Erythroblast (primary cell): Measurements from ENCODE around the gene MCF2L2.

Source experiments
- DNase-seq, 2 experiments: peaks; one replicate each; lab custom pipeline; 2025; lab: John Stamatoyannopoulos, UW
- GATA1 ChIP-seq: IDR thresholded peaks from 2 replicates; pipeline ENCODE4 v1.6.1; 2011; ENCODE audit warnings: low read depth, mild to moderate bottlenecking, control low read depth, low read length, moderate library complexity
- POLR2A ChIP-seq: IDR thresholded peaks from 2 replicates; pipeline ENCODE4 v1.6.1; 2011; ENCODE audit warnings: mild to moderate bottlenecking, low read length

The MCF2L2 gene

DNA sequence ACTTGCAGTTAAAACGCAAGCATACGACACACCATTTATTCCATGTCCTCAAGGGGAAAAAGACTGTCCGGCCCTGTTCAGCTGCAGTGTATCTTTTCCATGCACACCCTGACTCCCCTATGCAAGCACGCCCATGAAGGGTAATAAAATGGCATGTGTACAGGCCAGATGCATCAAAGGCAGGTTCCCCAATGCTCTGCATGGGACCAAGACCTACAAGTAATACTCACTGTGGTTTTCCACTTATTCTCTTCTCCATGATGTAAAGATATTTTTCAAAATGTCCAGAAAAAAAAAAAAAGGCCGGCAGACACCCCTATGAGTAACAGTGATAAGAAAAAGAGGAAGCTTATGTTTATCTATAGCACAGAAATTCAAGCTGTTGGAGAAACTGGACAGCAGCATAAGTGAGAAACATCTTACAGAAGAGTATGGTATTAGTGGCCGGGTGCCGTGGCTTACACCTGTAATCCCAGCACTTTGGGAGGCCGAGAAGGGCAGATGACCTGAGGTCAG is 70.8 kb downstream of the MCF2L2 start:
- TF ChIP-seq POLR2A (no peak), GATA1 (no peak)
- peak; percentile 76 to 89 for DNase-seq

DNA sequence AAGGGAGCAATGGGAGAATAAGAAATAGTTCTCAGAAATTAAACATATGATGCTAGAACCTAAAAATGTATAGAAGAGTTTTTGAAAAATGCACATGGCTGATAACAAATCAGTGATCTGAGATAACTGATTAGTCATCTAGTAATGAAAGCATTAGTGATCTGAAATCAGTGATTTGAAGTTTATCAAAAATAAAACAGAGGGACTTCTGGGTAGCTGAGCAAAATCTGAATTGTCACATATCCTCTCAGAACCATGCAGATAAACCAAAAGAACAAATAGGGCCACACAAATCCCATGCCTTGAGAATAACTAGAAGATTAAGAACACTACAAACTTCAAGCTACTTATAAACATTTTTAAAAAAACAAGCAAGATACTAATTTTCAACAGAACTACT is 71.5 kb downstream of the MCF2L2 start:
- TF ChIP-seq POLR2A (no peak), GATA1 (no peak)
- DNase-seq, result no peak

DNA sequence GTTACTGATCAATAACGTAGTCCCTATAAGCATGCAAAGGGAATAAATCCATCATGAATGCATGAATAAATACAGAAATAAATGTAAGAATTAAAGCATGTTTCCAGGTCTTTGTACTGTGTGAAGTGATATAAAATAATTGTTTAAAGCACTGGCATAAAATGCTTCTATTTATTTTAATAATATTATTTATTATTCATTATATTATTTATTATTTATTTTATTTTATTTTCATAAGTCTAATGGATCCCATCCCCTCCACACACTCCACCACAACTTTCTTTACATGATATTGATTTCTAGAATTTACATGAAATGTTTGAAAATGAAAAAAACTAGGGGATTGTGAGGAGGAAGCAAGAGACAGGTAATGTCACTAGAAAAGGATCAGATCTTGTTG is 73.5 kb downstream of the MCF2L2 start:
- no peak for DNase-seq
- TF ChIP-seq POLR2A (no peak), GATA1 (no peak)

DNA sequence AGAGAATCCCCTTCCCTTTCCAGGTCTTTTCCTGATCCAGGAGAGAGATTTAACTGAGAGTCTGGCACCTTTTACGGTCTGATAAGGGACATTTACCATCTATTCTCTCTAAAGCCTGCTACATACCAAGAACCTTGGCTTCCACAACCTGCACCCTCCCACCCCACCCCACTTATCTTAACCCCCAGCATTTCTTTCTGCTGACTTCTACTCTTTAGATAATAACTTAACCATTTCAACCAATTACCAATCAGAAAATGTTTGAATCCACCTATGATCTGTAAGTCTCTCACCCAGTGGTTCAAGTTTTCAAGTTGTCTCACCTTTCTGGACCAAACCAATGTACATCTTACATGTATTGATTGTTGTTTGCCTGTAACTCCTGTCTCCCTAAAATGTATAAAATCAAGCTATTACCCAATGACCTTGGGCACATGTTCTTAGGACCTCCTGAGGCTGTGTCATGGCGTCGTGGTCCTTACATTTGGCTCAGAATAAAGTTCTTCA is 74.0 kb downstream of the MCF2L2 start:
- no peak for TF ChIP-seq POLR2A
- TF ChIP-seq GATA1, result no peak
- DNase-seq, result peak; percentile 86 to 94

DNA sequence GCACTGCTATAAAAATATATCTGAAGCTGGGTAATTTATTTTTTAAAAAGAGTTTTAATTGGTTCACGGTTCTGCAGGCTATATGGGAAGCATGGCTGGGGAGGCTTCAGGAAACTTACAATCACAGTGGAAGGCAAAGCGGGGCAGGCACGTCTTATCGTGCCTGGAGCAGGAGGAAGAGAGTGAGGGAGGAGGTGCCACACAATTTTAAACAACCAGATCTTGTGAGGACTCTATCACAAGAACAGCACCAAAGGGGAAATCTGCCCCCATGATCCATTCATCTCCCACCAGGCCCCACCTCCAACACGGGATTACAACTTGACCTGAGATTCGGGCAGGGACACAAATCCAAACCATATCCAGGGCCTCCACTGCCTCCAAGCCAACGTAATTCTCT is 75.0 kb downstream of the MCF2L2 start:
- DNase-seq, result peak; percentile 22 to 32
- TF ChIP-seq POLR2A, result no peak
- no peak for TF ChIP-seq GATA1

DNA sequence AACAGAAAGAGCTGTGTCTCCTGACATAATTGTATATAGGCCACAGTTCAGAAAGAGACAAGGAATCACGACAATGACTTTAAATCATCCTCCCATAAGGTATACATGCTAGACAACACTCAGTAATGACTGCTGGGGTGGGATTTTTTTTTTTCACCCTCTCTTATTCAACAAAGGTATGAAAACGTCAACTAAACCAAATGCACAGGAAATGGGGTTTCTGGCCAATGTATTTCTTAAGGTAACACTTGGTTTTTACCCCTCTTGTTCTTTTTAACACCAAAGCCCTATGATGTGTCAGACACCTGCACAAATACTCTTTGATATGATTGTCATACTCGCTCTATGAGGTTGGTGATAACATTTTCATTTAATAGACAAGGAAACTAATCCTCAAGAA is 78.3 kb downstream of the MCF2L2 start:
- TF ChIP-seq GATA1, result no peak
- TF ChIP-seq POLR2A, result no peak
- DNase-seq, result no peak

GRCh38 chr3:183349421-183350157 is 78.8 kb downstream of the MCF2L2 start:
- no peak for TF ChIP-seq GATA1
- no peak for TF ChIP-seq POLR2A

GRCh38 chr3:183342824-183343223 is 85.6 kb downstream of the MCF2L2 start:
- no peak for DNase-seq
- no peak for TF ChIP-seq GATA1
- TF ChIP-seq POLR2A, result no peak

More at GRCh38 chr3:183349421-183350157, 78.8 kb downstream of the MCF2L2 start:
- peak; percentile 45 to 84 for DNase-seq

DNA sequence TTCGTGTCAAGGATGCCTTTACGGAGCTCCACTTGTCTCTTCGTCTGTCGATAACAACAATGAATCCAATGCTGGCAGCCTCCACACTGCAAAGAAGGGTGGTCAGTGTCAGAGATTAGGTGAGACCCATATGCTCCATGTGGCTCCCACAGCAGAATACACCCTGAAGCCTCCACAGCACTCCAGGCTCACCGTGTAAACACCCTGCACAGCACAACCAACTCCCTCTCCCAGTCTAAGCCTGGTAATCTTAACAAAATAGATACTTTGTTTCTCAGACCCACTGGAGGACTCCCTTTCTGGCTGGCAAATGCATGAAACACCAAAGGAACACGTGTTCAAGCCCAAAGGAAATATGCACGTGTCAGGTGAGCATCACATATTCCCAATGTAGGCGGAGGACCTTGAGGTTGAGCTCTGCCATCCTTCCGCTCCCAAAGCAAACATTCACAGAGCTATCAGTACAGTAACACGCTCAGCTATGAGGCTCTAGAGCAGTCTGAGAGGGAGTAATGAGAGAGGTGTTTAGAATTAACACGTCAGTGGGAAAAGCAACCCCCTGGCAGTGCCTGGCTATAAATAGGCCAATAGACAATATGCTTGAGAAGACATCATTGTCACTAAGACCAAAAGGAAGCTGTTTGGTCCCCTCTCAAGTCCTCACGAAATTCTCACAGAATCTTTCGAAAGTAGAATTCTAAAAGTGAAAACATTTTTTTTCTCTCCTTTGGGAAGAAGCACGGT is 86.7 kb downstream of the MCF2L2 start:
- TF ChIP-seq POLR2A, result no peak
- no peak for TF ChIP-seq GATA1
- no peak for DNase-seq

GRCh38 chr3:183340222-183340621 is 88.2 kb downstream of the MCF2L2 start:
- TF ChIP-seq POLR2A, result no peak
- no peak for TF ChIP-seq GATA1
- DNase-seq, result no peak

DNA sequence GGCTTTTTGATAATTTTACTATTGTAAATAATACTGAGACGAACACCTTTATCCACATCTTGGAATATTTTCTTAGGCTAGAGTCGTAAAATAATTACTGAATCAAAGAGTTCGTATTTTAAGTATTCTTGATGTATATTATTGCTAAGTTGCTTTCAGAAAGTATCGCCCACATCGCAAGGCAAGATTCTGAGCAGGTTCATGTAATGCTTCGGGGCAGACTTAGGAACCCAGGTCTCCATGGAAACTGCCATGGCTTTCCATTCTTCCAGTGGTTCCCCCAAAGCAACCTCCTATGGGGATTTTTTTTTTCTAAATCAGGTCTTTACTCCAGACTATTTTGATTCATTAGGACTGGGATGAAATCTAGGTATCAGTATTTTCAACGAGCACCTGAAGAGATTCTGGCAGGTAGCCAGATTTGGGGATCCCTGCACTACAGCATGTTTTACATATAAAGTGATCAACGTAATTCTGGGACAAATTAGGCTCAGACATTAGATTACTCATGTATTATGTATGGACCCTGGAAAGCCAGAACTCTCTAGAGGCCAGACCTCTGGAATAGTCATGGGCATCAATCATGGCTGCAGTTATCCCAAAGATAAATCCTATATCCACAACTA is 88.8 kb downstream of the MCF2L2 start:
- DNase-seq, result no peak
- TF ChIP-seq GATA1 (no peak), POLR2A (no peak)

- no peak for TF ChIP-seq POLR2A
- TF ChIP-seq GATA1, result no peak
- no peak for DNase-seq
Measured at GRCh38 chr3:183338520-183338919, 89.9 kb downstream of the MCF2L2 start.

DNA sequence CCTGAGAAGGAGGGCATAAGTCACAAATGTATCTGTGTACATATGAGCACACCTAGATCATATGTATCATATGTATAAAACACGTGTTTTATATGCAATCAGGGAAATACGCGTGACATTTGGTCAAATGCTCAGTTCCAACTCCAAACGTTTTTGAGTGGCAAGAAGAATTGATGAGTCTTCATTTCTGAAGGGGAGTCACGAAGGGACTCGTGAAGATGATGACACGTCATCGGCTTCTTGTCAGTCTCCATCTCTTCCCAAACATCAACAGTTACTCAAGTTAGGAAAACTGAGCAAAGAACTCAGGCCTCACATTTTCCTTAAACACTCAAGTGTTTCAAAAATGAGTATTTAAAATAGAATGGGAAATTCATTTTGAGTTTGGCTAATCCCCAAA is 95.9 kb downstream of the MCF2L2 start:
- TF ChIP-seq POLR2A, result no peak
- no peak for TF ChIP-seq GATA1
- DNase-seq, result no peak

GRCh38 chr3:183331498-183331897 is 96.9 kb downstream of the MCF2L2 start:
- TF ChIP-seq POLR2A (no peak), GATA1 (no peak)
- no peak for DNase-seq
